PC-3 (cell line): ENCODE results near the gene PLD1.

Experiments used
- EZH2 ChIP-seq: fragments of 300-600 bp; sonication (generic); IDR thresholded peaks from one replicate; pipeline ENCODE4 v1.6.1; 2017; ENCODE audit warnings: antibody characterized with exemption, mild to moderate bottlenecking, low read length; ENCODE audit not compliant: unreplicated experiment
- EZH2phosphoT487 ChIP-seq: fragments of 300-600 bp; sonication (generic); IDR thresholded peaks from 2 replicates; pipeline ENCODE4 v1.6.1; 2018; ENCODE audit warnings: mild to moderate bottlenecking, antibody characterized with exemption, low read length, borderline replicate concordance
- TF ChIP-seq, protein P1 (sequence below): fragments of 300-600 bp; sonication (generic); conservative IDR thresholded peaks from 2 replicates; pipeline ENCODE4 v1.5.1; 2017; ENCODE audit warnings: antibody characterized with exemption, low read depth, mild to moderate bottlenecking, low read length

DNA sequence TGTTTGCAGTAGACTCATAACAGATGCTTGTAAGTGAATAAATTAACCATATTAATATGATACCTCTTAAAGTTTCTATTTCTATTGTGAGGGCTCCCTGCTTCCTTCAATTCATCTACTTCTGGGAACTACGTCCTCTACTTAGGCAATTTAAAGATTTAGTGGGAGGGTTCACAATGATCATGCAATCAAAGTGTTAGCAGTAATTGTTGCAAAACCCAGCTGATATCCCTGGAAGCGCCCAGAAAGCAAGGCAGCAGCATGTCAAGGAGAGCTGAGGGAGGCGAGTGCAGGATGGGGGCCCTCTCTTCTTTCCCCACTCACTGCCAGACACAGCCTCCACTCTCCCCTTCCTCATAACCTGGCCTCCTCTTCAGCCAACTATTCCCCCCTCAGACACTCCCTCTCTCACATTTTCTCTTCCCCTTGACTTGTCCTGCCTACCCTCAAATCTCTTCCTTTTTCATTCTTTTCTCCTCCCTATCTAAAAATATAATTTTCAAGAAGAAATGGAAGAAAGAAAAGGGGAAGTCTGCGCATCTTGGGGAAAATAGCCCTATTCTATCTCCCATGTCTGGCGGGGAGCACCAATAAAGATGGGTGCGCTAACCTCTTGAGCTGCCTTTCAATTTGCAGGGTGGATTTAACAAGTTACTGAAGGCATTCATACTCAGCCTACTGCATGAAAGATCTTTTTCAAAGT lies 39.5 kb upstream of the PLD1 start:
- TF ChIP-seq, protein P1, sequence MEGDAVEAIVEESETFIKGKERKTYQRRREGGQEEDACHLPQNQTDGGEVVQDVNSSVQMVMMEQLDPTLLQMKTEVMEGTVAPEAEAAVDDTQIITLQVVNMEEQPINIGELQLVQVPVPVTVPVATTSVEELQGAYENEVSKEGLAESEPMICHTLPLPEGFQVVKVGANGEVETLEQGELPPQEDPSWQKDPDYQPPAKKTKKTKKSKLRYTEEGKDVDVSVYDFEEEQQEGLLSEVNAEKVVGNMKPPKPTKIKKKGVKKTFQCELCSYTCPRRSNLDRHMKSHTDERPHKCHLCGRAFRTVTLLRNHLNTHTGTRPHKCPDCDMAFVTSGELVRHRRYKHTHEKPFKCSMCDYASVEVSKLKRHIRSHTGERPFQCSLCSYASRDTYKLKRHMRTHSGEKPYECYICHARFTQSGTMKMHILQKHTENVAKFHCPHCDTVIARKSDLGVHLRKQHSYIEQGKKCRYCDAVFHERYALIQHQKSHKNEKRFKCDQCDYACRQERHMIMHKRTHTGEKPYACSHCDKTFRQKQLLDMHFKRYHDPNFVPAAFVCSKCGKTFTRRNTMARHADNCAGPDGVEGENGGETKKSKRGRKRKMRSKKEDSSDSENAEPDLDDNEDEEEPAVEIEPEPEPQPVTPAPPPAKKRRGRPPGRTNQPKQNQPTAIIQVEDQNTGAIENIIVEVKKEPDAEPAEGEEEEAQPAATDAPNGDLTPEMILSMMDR, result no peak
- TF ChIP-seq EZH2phosphoT487 (no peak), EZH2 (no peak)
